ENCODE results near the gene PCSK4. TPM values are rescaled to one million over a fixed set of nuclear protein-coding genes. Genes with fewer than 3 reads are reported as not detected.

Gene PCSK4
- total RNA-seq, 1 donor from 2014 or later: 12.4 TPM

DNA sequence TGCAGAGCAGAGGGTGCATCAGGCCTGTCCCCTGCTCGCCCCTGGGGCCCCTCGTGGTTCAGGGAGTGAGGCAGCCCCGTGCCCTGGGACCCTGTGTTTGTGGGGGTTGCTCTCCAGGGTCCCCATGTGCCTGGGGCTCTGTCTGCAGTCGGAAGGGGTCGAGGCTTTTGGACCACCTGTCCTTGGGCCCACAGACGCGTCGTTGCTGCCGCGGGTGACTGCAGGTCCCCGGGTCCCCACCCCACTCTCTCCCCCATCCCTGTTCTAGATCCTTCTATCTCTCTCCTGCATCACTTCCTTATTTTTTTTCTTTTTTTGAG is 1.9 kb downstream of the PCSK4 start:
- no peak for DNase-seq (ENCODE audit: extremely low spot score, unreplicated experiment)

DNA sequence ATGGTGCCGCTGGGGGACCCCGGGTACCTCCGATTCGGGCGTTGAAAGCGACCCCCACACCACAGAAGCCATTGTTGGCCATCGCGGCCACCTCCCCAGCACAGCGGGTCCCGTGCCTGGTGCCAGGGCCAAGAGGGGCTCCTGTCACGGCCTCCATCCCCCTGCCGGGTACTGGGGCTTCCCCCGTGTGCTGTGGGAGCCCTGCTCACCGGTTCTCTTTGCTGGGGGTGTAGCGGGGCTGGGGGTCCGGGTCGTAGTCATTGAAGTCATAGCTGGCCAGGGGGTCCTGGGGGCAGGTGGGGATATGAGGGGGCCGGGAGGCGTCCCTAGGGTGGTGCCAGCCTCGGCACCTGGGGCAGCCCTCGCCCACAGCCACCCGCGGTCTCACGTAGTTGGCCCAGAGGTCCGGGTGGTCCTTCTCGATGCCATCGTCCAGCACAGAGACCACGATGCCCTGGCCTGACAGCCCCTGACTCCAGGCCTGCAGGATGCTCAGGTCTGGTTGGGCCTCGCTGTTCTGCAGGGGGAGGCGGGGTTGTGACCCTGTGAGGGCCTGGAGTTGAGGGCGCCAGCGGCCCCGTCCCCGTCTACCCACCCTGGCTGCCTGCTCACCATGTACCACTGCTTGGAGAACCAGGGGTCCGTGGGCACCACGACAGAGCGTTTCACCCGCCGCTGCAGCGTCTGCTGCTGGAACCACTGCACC is 2.4 kb downstream of the PCSK4 start:
- H3K4me3 Mint-ChIP-seq: no peak overlapping the region
- no peaks in the 10 kb centered on the region for H3K9me3 Mint-ChIP-seq
- H3K27ac Mint-ChIP-seq: no peak overlapping the region
- peaks cover 4% of the 10 kb centered on the region for H3K4me1 Mint-ChIP-seq (ENCODE audit: unreplicated experiment)
- H3K27me3 Mint-ChIP-seq: peaks cover 13% of the 10 kb centered on the region
- H3K36me3 Mint-ChIP-seq: no peaks in the 10 kb centered on the region
- TF ChIP-seq, protein P1, sequence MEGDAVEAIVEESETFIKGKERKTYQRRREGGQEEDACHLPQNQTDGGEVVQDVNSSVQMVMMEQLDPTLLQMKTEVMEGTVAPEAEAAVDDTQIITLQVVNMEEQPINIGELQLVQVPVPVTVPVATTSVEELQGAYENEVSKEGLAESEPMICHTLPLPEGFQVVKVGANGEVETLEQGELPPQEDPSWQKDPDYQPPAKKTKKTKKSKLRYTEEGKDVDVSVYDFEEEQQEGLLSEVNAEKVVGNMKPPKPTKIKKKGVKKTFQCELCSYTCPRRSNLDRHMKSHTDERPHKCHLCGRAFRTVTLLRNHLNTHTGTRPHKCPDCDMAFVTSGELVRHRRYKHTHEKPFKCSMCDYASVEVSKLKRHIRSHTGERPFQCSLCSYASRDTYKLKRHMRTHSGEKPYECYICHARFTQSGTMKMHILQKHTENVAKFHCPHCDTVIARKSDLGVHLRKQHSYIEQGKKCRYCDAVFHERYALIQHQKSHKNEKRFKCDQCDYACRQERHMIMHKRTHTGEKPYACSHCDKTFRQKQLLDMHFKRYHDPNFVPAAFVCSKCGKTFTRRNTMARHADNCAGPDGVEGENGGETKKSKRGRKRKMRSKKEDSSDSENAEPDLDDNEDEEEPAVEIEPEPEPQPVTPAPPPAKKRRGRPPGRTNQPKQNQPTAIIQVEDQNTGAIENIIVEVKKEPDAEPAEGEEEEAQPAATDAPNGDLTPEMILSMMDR (conservative IDR thresholded peaks at IDR 0.05): no peak
- DNase-seq (ENCODE audit: extremely low spot score, unreplicated experiment): peak; percentile 69

More for the DNA sequence above, 1.9 kb downstream of the PCSK4 start:
- H3K9me3 Mint-ChIP-seq: no peaks in the 10 kb centered on the region
- peaks cover 4% of the 10 kb centered on the region for H3K4me1 Mint-ChIP-seq (ENCODE audit: unreplicated experiment)
- H3K4me3 Mint-ChIP-seq: no peak overlapping the region
- H3K36me3 Mint-ChIP-seq: no peaks in the 10 kb centered on the region
- peaks cover 17% of the 10 kb centered on the region for H3K27me3 Mint-ChIP-seq
- no peak overlapping the region for H3K27ac Mint-ChIP-seq
- TF ChIP-seq, protein P1 (conservative IDR thresholded peaks at IDR 0.05): no peak

DNA sequence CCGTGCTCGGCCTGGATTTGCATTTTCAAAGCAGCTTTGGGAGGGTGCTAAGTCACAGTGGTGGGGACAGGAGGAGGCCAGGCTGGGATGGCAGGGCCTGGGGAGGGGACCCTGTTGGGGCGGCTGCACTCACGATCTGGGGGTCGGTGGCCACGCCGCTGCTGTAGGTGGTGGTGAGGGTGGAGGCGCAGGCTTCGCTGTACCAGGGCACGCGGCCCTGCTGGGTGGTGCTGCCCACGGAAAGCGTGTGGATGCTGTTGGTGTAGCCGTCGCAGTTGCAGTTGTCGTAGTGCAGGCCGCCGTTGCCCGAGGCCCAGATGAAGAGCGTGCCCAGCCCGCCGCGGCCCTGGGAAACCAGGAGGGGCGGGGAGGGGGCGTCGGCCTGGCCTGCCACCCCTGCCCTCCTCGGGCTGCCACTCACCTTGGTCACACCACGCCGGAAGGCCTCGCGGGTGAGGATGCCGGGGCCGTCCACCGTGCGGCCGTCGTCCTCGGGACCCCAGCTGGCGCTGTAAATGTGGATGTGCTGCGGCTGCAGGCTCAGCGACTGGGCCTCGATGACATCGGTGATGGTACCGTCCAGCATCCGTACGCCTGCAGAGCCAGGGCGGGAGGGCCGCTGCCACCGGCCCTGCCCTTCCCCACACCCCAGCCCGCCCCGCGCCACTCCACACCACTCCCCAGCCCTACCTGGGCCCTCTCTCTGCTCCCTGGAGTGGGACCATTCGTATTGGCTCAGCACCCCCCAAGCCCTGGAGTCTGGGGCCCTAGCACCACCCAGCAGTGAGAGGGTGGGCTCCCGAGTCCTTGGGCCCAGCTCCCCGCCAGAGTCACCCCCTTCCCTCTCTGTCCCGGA is 3.2 kb downstream of the PCSK4 start:
- TF ChIP-seq, protein P1 (conservative IDR thresholded peaks at IDR 0.05): no peak
- Mint-ChIP-seq H3K4me3 (no peak overlapping the region), H3K4me1 (ENCODE audit: unreplicated experiment) (peaks cover 4% of the 10 kb centered on the region), H3K36me3 (no peaks in the 10 kb centered on the region), H3K27me3 (peaks cover 7% of the 10 kb centered on the region), H3K9me3 (no peaks in the 10 kb centered on the region), H3K27ac (no peak overlapping the region)
- DNase-seq (ENCODE audit: extremely low spot score, unreplicated experiment): no peak

DNA sequence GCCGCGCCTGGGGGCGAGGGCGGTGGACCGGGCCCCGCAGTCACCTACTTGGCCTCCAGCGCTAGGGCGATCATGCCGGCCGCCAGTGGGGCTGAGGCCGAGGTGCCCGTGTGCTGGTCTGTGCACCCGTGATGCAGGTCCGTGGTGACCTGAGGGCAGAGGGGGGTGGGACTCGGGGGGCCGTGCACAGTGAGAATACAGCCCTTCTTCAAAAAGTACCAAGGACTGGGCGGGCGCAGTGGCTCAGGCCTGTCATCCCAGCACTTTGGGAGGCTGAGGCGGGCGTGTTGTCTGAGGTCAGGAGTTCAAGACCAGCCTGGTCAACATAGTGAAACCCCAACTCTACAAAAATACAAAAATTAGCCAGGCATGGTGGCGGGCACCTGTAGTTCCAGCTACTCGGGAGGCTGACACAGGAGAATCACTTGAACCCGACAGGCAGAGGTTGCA is 6.1 kb downstream of the PCSK4 start:
- Mint-ChIP-seq H3K4me3 (no peak overlapping the region), H3K36me3 (peaks cover 3% of the 10 kb centered on the region), H3K27ac (no peak overlapping the region), H3K4me1 (ENCODE audit: unreplicated experiment) (peaks cover 4% of the 10 kb centered on the region), H3K27me3 (no peaks in the 10 kb centered on the region), H3K9me3 (no peaks in the 10 kb centered on the region)
- TF ChIP-seq, protein P1 (conservative IDR thresholded peaks at IDR 0.05): no peak
- no peak for DNase-seq (ENCODE audit: extremely low spot score, unreplicated experiment)

DNA sequence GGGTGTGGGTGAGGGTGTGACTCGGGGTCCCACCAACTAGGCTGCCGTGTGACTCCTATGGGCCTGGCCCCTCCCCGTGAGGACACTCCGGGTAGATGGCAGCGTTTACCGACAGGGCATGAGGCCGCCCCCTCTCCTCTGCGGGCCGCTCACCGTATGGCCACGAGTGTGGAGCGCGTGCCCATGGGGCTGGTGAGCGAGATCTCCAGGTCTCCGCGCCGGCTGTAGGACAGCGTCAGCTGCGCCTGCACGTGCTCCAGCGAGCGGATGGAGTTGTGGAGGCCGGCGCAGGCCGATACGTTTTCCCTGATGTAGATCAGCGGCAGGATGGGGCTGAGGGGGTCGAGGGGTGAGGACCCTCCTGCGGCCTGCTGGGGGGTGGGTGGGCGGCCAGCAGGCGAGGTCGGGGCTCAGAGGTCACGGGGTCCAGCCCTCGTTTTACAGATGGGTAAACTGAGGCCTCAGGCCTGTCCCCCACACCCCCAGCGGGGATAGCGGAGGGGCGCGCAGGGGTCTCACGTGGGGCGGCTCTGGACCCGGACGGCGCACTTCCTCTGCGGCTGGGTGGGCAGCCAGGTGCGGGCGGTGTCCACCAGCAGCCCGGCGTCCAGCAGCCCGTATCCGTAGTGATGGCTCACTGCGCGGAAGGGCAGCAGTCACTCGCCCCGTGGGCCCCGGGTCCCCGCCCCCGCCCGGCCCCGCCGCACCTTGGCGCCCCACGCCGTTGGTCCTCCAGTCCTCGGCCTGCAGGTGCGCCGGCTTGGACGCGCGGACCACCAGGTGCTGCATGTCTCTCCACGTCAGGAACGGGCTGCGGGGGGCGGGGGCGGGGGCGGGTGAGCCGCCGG is 6.8 kb downstream of the PCSK4 start:
- Mint-ChIP-seq H3K9me3 (no peaks in the 10 kb centered on the region), H3K4me1 (ENCODE audit: unreplicated experiment) (peaks cover 6% of the 10 kb centered on the region), H3K27ac (no peak overlapping the region), H3K4me3 (no peak overlapping the region), H3K27me3 (no peaks in the 10 kb centered on the region), H3K36me3 (peaks cover 4% of the 10 kb centered on the region)
- no peak for DNase-seq (ENCODE audit: extremely low spot score, unreplicated experiment)
- TF ChIP-seq, protein P1 (conservative IDR thresholded peaks at IDR 0.05): no peak
